SU-DHL-6 (cell line): ENCODE results near the gene TGFB2.
A peak's percentile ranks its signal among the peaks of the same experiment; 100 is the strongest.

Source experiments
- H2AFZ ChIP-seq: fragments of 200-600 bp; sonication (generic); 2 replicates; pipeline ENCODE4 v1.6.1; 2014; ENCODE audit warnings: low read depth, mild to moderate bottlenecking, moderate library complexity, mixed read lengths, antibody characterized with exemption, low read length; ENCODE audit not compliant: severe bottlenecking
- H3F3A ChIP-seq: fragments of 200-600 bp; shearing (Covaris generic); 2 replicates; pipeline ENCODE4 v1.6.0; 2016; ENCODE audit warnings: antibody characterized with exemption, mild to moderate bottlenecking; ENCODE audit not compliant: insufficient read depth
- H3K27ac ChIP-seq: fragments of 200-600 bp; sonication (generic); 2 replicates; pipeline ENCODE4 v1.5.1; 2016; ENCODE audit warnings: low read depth, mild to moderate bottlenecking, low read length, moderate library complexity, mixed read lengths
- H3K27me3 ChIP-seq: fragments of 200-600 bp; sonication (generic), shearing (Covaris generic); 2 replicates; pipeline ENCODE4 v1.6.0; 2014; ENCODE audit warnings: mild to moderate bottlenecking, low read length
- H3K36me3 ChIP-seq: fragments of 200-600 bp; sonication (generic); 2 replicates; pipeline ENCODE4 v1.6.1; 2014; ENCODE audit warnings: mild to moderate bottlenecking, low read length, mixed read lengths
- H3K4me2 ChIP-seq: fragments of 300-600, 200-600 bp; shearing (Covaris generic), sonication (generic); 2 replicates; pipeline ENCODE4 v1.6.0; 2014; ENCODE audit warnings: low read length, low read depth, mild to moderate bottlenecking; ENCODE audit not compliant: poor library complexity, severe bottlenecking
- H3K4me3 ChIP-seq: fragments of 200-600 bp; sonication (generic); 2 replicates; pipeline ENCODE4 v1.5.1; 2014; ENCODE audit warnings: antibody characterized with exemption, low read length, mild to moderate bottlenecking, mixed read lengths; ENCODE audit not compliant: insufficient read depth, poor library complexity, severe bottlenecking
- H3K79me2 ChIP-seq: fragments of 200-600 bp; sonication (generic); 2 replicates; pipeline ENCODE4 v1.6.1; 2014; ENCODE audit warnings: mild to moderate bottlenecking, low read length, moderate library complexity; ENCODE audit not compliant: insufficient read depth
- H3K9ac ChIP-seq: fragments of 200-600 bp; sonication (generic); 2 replicates; pipeline ENCODE4 v1.7.0; 2014; ENCODE audit warnings: mild to moderate bottlenecking, low read length
- H3K9me2 ChIP-seq: fragments of 200-600 bp; sonication (generic); replicated peaks from 2 replicates; pipeline ENCODE4 v1.6.1; 2014; ENCODE audit warnings: low read length; ENCODE audit not compliant: insufficient read depth
- H3K9me3 ChIP-seq: fragments of 200-600 bp; sonication (generic); 2 replicates; pipeline ENCODE4 v1.6.1; 2014; ENCODE audit warnings: low read length, mixed read lengths; ENCODE audit not compliant: insufficient read depth
- H4K20me1 ChIP-seq: fragments of 200-600 bp; sonication (generic); 2 replicates; pipeline ENCODE4 v1.6.1; 2014; ENCODE audit warnings: low read depth, mild to moderate bottlenecking, antibody characterized with exemption, low read length, moderate library complexity, mixed read lengths
- CTCF ChIP-seq: fragments of 200-600 bp; sonication (generic); IDR thresholded peaks from one replicate; pipeline ENCODE4 v1.5.1; 2017; ENCODE audit warnings: antibody characterized with exemption, mild to moderate bottlenecking, low read length, moderate library complexity; ENCODE audit not compliant: insufficient read depth, poor library complexity, severe bottlenecking
- EZH2phosphoT487 ChIP-seq: fragments of 200-600 bp; sonication (generic), shearing (Covaris generic); conservative IDR thresholded peaks from 2 replicates; pipeline ENCODE4 v1.6.1; 2018; ENCODE audit warnings: mild to moderate bottlenecking, antibody characterized with exemption, low read length, moderate library complexity, mixed read lengths

Gene TGFB2

GRCh38 chr1:218350035-218350525, 4.9 kb downstream of the TGFB2 start:
- Histone ChIP-seq H3K27me3 (no peaks in the 10 kb centered on the region), H3K79me2 (no peaks in the 10 kb centered on the region), H3K9me2 (no peaks in the 10 kb centered on the region), H3F3A (no peaks in the 10 kb centered on the region), H3K9ac (no peak overlapping the region), H3K36me3 (no peaks in the 10 kb centered on the region), H4K20me1 (no peaks in the 10 kb centered on the region), H2AFZ (no peak overlapping the region), H3K4me2 (no peak overlapping the region), H3K4me3 (no peak overlapping the region), H3K9me3 (no peaks in the 10 kb centered on the region), H3K27ac (no peak overlapping the region)
- no peak for TF ChIP-seq EZH2phosphoT487
- TF ChIP-seq CTCF = no peak

- Histone ChIP-seq H3K36me3 (no peaks in the 10 kb centered on the region), H3K4me3 (no peak overlapping the region), H3K9me2 (no peaks in the 10 kb centered on the region), H3K79me2 (no peaks in the 10 kb centered on the region), H3K4me2 (no peak overlapping the region), H2AFZ (no peak overlapping the region), H3K27me3 (no peaks in the 10 kb centered on the region), H4K20me1 (no peaks in the 10 kb centered on the region), H3F3A (no peaks in the 10 kb centered on the region), H3K9me3 (no peaks in the 10 kb centered on the region), H3K27ac (no peak overlapping the region), H3K9ac (no peak overlapping the region)
- TF ChIP-seq CTCF (no peak), EZH2phosphoT487 (no peak)
Observed at GRCh38 chr1:218350801-218351266, 5.7 kb downstream of the TGFB2 start.

GRCh38 chr1:218351391-218352074, 6.4 kb downstream of the TGFB2 start:
- no peak for TF ChIP-seq EZH2phosphoT487
- no peak for TF ChIP-seq CTCF
- H3F3A ChIP-seq = no peaks in the 10 kb centered on the region
- no peaks in the 10 kb centered on the region for H3K27me3 ChIP-seq
- no peaks in the 10 kb centered on the region for H4K20me1 ChIP-seq
- peak overlapping the region; percentile 2 for H3K4me2 ChIP-seq
- H3K27ac ChIP-seq = no peak overlapping the region
- no peaks in the 10 kb centered on the region for H3K9me3 ChIP-seq
- H2AFZ ChIP-seq = no peak overlapping the region
- no peaks in the 10 kb centered on the region for H3K36me3 ChIP-seq
- H3K79me2 ChIP-seq = no peaks in the 10 kb centered on the region
- H3K9me2 ChIP-seq = no peaks in the 10 kb centered on the region
- no peak overlapping the region for H3K4me3 ChIP-seq
- no peak overlapping the region for H3K9ac ChIP-seq
